ENCODE results near the gene OR10K2.

- TF ChIP-seq CTCF (IDR thresholded peaks at IDR 0.05): no peak
- no peak for TF ChIP-seq POLR2A (IDR thresholded peaks at IDR 0.05)
- no peak for TF ChIP-seq POLR2AphosphoS5 (IDR thresholded peaks at IDR 0.05)
Measured at GRCh38 chr1:158426137-158426536, at the start of gene OR10K2.
